ENCODE results near the gene CXCR1.
"Not testable (repeated sequence)": the region's sequence is repeated elsewhere in the genome, so short reads cannot be mapped to it uniquely, and the experiment has no call there.

Gene CXCR1

DNA sequence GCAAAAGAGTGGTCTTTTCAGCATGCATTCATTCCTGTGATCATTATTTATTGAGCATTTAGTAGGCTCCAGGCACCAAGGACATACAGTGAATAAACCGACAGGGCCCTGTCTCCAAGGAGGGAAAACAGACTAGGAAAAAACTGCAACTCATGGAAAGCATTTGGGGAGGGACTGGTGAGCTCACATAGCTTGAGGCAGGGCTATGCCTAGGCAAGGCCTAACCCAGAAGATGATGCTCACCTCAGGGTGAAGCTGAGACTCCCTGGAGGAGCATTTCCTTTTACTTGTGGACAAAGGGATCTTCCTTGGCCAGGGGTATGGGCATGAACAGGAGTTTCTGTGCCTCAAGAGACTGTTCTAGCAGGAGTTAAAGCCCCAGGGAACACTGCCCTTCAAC lies 3.9 kb downstream of the CXCR1 start:
- DNase-seq (ENCODE audit: low read depth, low spot score) = no peak

DNA sequence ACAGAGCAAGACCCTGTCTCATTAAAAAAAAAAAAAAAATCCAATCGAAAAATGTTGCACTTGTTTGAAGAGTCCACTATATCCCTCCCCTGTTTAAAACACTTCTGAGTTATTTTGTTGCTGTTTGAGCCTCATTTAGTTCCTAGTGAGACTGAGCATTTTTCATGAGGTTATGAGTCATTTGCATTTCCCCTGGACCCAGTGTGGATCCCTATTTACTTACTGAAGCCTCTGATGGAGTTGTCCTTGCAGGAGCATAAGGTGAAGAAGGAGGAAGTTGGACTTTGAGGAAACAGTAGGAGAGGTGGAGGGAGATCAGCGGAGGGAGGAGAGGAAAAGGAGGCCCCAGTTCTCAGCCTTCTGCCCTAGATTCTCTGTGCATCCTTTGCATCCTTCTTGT lies 5.1 kb downstream of the CXCR1 start:
- no peak for DNase-seq (ENCODE audit: low read depth, low spot score)

DNA sequence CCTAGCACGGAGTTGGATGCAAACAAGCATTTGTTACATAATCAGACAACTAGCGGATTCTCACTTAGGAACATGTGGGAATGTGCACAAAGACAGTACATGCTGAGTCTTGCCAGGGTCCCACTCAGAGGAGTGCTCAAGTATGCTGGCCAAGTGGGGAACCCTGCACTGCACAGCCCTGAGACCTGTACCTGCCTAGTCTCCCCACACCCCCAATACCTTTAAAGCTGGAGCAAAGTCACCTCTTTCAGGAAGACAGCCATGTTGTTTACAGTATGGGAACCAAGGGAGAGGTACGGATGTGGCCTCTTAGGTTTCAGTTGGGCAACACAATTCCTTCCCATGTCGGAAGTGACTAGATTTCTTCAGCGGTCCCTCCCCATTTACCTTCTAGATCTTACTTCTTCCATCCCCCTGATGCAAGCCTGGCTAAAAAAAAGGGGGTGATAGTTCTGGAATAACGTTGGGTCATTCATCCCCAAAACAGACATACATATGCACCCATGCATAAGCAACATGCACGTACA lies 10.7 kb downstream of the CXCR1 start:
- no peak for DNase-seq (ENCODE audit: low read depth, low spot score)

DNA sequence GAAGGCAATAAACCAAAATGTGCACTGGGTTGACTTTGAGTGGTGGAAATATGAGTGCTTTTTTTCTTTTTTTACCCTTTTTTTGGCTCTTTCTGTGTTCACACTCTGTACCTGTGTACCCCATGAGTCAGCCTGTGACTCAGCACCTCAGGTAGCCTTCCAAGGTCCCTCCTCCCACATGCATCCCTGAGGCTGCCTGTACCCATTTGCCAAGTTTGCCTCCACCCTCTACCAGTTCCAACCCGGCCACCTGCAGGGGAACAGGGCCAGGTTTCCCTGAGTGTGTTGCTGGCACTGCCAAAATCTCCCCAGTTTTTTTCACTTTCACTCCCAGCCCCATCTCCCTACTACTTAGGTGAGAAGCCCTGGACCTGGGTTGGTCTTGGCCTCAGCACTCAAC lies 14.0 kb downstream of the CXCR1 start:
- DNase-seq (ENCODE audit: low read depth, low spot score) = no peak

DNA sequence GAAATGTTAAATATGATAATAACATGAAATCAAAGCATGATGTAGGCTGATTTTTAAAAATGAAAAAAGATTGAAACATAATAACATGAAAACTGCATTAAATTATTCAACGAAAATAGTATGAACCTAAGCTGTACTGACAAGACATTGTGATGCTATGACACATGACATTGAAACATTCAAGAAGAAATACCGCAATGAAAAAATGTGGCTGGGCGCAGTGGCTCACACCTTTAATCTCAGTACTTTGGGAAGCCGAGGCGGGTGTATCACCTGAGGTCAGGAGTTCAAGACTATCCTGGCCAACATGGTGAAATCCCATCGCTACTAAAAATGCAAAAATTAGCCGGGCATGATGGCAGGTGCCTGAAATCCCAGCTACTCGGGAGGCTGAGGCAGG lies 14.6 kb downstream of the CXCR1 start:
- DNase-seq (ENCODE audit: low read depth, low spot score) = no peak

DNA sequence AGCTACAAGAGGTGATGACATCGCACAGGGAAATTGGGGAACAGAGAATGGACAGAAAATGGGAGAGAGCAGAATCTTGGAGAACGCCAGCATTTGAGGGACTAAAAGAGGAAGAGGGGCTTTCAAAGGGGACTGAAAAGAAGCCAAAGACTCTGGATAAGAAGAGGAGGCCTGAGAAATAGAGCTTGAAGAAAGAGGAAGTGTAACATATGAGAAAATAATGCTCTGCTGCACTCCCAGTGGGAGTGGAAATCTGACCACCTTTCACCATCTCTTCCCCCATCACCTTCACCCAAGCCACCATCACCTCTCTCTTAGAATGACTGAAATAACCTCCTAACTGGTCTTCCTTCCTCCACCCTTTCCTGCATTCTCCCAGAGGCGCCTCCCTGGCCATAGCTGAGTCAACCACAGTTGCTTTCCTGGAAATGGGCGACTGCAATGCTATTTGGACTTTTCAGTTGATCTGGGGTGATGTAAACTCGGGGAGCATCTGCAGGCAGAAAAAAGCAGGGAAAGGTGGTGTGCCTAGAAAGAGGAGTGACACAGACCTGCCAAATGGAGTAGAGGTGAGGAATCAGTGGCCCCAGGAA lies 16.8 kb downstream of the CXCR1 start:
- no peak for DNase-seq (ENCODE audit: low read depth, low spot score)

DNA sequence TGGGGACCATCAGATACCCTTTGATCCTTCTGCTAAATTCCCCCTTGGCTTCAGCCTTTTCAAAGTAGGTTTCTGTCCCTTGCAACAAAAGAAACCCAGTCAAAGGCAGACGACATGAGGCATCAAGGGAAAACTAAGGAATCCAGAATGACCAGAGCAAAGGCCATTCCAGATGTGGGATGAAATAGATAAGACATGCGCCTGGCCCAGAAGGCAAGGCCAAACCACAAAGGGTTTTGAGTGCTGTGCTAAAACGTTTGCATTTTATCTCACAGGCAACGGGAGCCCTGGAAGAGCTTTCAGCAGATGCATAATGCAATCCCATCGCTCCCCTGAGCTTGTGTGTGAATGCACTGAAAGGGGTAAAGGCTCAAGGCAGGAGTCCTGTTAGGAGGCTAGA lies 17.7 kb downstream of the CXCR1 start:
- DNase-seq (ENCODE audit: low read depth, low spot score) = no peak

DNA sequence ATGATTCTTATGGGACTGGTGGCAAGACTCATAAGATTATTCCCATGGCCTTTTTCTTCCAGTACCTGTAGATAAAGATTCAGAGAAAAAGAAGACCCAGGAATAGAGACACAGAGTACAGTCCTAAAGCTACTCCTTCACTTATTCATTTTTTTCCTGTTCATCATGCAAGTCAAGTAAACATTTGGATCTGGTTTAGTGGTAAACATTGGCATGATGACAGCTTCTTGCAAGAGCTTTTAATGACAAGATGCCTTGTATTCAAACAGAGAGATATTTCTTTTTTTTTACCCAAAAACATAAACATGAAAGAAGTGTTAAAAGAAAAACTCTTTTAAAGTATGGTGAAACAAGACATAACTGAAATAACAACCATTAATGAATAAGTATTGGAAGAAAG lies 20.7 kb downstream of the CXCR1 start:
- no peak for DNase-seq (ENCODE audit: low read depth, low spot score)

DNA sequence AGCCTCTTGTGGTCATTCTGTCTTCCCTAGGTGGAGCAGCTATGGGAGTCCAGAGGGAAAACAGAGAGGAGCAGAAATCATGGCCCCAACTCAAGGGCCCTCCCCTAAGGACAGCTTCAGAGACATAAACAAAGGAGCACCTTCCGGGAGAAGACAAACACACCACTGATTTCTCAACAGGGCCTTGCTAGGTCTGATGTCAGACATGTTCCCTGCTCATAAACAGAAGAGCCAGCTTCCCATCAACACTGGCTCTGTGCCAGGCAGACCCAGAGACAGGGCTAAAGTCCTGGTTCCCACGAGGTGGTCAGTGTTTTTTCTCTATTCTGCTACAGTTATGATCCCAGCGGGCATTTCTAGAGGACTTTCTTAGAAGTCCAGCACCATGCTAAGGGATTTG lies 21.6 kb downstream of the CXCR1 start:
- no peak for DNase-seq (ENCODE audit: low read depth, low spot score)

DNA sequence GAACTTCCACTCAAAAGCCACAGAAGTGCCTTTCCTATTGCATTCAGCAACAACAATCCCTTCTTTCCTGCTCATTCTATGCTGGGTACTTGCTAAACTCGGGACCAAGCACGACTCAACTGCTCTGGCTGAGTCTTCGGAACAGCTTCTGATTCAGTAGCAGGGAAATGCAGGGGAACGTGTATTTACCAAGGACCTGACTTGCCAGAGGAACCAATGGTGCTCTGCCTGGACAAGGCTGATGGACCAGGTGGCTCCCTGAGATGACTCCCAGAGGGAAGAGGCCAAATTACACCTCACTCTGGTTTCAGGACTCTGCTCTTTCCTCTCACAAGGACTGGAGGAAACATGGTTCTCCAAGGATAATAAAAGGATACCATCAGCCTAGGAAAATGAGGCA lies 28.7 kb downstream of the CXCR1 start:
- DNase-seq (ENCODE audit: low read depth, low spot score) = no peak

DNA sequence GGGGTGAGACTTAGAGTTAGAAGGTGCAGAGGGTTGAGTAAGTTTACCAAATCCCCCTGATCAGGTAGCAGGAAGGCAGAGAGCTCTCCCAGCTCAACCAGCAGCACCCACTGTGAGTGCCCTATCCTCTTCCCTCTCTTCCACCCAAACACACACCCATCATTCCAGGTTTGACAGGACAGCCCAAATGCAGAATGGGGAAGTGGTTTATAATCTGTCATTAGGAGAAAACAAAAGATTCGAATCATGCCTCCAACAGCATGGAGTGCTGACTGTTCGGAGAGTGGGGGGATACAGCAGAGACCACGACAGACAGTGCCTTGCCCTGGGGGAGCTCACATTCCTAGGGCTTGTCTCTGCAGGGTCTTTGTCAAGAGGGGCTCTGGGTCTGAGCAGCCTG lies 29.2 kb downstream of the CXCR1 start:
- DNase-seq (ENCODE audit: low read depth, low spot score) = no peak

DNA sequence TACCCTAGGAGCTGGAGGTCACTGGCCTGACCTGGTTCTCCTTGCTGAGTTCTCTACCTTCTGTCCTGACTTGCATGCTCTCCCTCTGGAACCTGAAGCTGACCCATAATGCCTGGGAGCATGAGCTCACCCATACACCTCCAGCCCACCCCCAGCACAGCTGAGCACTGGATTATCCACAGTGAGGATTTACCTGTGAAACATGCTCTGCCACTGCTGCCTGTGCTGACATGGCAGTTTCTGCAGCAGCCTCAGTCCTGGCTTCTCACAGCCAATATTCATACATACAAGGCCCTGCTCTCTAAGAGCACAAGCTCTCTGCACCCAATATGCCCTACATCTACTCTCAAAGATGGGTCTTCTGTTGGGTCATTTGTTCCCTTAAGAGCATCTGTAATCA lies 35.9 kb downstream of the CXCR1 start:
- DNase-seq (ENCODE audit: low read depth, low spot score) = no peak

DNA sequence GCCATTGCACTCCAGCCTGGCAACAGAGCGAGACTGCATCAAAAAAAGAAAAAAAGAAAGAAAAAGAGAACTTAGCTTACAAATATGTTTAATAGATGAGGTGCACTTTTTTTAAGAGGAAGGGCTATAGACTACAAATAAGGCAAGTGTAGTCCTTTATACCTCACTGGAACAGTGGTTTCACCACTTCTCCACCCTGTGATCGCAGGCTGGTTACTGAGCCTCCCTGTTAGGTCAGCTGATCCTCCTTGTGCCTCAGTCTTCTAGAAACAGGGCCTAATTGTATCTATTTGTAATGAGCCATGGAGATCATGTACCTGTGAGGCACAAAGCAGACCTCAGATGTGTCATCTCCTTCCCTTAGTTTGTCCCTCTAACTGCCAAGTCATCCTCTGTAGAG lies 36.4 kb downstream of the CXCR1 start:
- no peak for DNase-seq (ENCODE audit: low read depth, low spot score)

DNA sequence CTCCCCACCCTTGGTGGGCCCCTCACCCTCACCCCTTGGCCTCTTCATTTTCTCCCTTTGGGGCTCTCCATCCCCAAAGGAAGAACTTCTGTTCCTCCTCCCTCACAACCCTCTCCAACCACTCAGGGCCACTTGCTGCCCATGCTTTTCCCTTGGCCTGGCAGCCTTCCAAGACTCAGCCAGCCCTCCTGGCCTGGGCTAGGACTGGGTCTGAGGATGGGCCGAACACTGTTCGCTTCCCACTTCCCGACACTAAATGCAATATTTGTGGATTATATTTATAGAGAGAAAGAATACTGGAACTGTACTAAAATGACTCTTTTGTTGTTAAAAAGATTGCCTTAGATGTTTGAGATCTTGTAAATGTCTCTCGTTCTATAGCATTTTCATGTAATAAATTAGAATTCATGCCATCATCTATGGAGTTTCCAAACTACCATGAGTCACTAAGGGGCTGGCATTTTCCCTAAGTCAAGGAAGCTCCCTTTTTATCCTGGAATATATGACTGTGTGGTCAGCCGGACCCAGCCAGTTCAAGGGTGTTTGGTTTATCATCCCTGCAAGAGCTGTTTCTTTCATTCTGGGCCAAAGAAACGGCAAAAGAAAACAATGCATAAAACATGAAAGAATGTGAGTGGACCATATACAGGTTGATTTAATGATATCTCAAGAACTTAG lies 37.2 kb downstream of the CXCR1 start:
- DNase-seq (ENCODE audit: low read depth, low spot score) = no peak

DNA sequence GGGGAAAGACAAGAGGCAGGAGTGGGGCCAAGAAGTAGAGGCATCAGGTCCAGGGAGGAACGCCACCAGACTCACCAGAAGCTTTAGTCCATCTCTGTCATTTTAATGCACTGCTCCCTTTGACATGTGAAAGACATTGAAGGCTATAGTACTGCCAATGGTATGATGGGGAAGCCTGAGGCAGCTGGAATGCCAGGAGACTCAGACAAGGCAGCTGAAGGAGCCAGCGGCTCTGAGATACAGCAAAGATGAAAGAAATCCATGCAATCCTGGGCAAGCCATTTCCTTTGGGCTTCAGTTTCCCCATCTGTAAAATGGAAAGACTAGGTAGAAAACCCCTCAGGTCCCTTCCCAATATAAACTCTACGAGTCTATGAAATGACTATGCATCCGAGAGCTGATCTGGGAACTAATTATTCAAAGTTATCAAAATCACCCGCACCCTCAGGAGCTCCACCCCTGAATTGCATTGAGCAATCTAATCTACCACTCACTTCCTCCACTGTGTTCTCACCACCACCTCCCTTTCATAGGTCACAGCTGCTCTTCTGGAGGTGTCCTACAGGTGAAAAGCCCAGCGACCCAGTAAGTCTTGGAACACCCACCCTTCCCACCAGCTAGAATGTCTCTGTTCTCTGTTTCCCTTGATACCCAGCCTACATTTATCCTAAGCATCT lies 37.8 kb downstream of the CXCR1 start:
- no peak for DNase-seq (ENCODE audit: low read depth, low spot score)

DNA sequence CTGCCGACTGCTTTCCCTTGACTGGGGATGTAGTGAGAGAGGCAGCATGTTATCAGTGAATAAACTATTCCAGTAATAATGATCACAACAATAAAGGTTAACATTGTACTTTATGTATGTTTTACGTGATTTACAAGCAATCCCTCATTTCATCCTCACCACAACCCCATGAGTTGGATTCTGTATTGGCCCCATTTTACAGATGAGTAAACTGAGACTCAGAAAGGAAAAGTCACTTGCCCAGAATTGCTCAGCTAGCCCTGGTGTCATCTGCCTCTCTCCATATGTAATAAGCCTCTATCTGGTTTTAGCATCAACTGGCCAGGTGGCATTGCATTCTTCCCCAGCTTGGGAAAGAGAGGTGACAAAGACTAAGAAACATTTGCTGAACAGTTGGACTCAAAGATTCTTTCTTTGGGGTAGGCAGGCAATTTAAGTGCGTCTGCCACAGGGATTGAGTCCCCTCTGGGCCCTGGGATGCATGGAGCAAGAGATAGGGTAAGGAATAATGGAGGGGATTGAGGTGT lies 38.8 kb downstream of the CXCR1 start:
- no peak for DNase-seq (ENCODE audit: low read depth, low spot score)

DNA sequence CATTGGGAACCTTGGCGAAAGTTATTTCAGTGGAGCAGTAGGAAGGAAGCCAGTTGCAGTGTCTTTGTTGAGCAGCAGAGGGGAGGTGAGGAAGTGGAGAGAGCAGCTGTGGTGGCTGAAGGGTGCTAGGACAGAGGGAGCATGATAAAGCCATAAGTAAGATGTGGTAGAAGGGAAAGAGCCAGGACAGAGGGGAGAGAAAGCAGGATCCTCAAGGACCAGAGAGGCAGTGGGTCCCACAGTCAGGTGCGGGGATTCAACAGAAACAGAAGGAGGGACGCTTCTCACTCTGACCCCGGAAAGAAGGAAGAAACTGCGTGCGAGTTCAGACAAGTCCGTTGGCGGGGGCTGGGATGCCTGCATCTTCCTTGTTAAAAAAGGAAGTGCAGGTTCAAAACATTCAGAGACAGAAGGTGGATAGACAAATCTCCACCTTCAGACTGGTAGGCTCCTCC lies 41.1 kb downstream of the CXCR1 start, which contains the start of gene CXCR2:
Gene CXCR2, plus strand, starts transcription at position 403 of the 455 bp plus-strand sequence. CDS start 8,774 bp downstream, outside the sequence.
- no peak for DNase-seq (ENCODE audit: low read depth, low spot score)

DNA sequence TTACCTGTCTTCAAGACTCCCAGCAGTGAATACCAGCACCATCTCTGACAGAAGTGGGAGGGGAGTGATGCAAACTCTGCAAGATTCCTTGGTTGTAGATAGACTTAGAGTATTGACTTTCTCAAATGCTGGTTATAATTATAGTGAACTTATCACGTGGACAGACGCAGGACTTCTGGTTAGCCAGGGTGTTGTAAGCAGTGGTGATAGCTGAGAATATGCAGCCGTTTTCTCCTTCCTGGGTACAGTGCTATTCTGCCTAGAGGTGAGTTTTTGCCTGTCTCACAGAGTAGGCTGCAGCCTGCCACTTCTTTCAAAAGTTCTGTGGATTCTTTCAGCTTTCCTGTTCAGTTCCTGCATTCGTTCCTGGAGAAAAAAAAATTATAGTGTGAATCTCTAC lies 41.7 kb downstream of the CXCR1 start:
- no peak for DNase-seq (ENCODE audit: low read depth, low spot score)

DNA sequence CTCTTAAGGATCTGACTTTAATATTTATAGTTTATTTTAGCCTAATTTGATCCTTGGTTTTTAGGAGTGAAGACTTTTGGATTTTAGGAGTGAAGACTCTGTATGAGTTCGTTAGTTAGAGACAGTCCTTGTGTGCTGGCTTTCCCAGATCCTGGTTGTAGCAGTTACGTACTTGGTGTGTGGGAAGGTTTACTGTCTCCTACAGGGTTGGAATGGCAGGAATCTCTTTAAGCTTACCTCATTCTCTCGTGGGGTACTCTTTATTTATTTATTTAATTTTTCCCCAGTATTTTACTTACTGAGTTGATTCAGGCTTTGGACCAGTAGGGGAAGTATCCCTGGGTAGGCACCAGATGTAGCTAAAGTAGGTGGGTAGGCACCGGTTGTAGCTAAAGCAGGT lies 42.8 kb downstream of the CXCR1 start:
- DNase-seq (ENCODE audit: low read depth, low spot score) = no peak

DNA sequence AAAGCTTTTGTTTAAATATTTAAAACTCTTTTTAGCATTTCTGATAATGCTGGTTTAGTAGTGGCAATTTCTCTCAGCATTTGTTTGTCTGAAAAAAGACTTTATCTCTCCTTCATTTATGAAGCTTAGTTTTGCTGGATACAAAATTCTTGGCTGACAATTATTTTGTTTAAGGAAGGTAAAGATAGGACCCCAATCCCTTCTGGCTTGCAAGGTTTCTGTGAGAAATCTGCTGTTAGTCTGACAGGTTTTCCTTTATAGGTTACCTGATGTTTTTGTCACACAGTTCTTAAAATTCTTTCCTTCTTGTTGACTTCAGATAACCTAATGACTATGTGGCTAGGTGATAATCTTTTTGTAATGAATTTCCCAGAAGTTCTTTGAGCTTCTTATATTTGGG lies 44.5 kb downstream of the CXCR1 start:
- DNase-seq (ENCODE audit: low read depth, low spot score) = not testable (repeated sequence)

DNA sequence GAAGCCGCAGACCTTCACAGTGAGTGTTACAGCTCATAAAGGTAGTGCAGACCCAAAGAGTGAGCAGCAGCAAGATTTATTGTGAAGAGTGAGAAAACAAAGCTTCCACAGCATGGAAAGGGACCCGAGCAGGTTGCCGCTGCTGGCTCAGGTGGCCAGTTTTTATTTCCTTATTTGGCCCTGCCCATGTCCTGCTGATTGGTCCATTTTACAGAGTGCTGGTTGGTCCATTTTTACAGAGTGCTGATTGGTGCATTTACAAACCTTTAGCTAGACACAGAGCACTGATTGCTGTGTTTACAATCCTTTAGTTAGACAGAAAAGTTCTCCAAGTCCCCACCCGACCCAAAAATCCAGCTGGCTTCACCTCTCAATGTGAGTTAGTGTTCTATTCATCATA lies 45.0 kb downstream of the CXCR1 start:
- not testable (repeated sequence) for DNase-seq (ENCODE audit: low read depth, low spot score)

All from brain pericyte (primary cell).